ENCODE results near the gene CELSR1. TPM values are rescaled to one million over a fixed set of nuclear protein-coding genes. Genes with fewer than 3 reads are reported as not detected.

The CELSR1 gene
- total RNA-seq, 1 donor from 2014 or later: 18.8 TPM

- no peaks in the 10 kb centered on the region for H3K4me1 Mint-ChIP-seq
- no peak for TF ChIP-seq CTCF (IDR thresholded peaks at IDR 0.05; ENCODE audit: unreplicated experiment)
- H3K4me3 Mint-ChIP-seq: no peak overlapping the region
- H3K36me3 Mint-ChIP-seq: peaks cover 21% of the 10 kb centered on the region
- no peaks in the 10 kb centered on the region for H3K9me3 Mint-ChIP-seq
- no peak overlapping the region for H3K27ac Mint-ChIP-seq
- no peaks in the 10 kb centered on the region for H3K27me3 Mint-ChIP-seq (ENCODE audit: low read depth)
- DNase-seq (ENCODE audit: low spot score in 2 of 2, unreplicated experiment in 2 of 2): no peak
These were observed 216.6 kb downstream of the CELSR1 start for GRCh38 chr22:46320716-46321386.

- H3K27ac Mint-ChIP-seq: no peak overlapping the region
- H3K4me1 Mint-ChIP-seq: no peaks in the 10 kb centered on the region
- no peaks in the 10 kb centered on the region for H3K9me3 Mint-ChIP-seq
- H3K36me3 Mint-ChIP-seq: peaks cover 21% of the 10 kb centered on the region
- no peak for DNase-seq (ENCODE audit: low spot score in 2 of 2, unreplicated experiment in 2 of 2)
- no peaks in the 10 kb centered on the region for H3K27me3 Mint-ChIP-seq (ENCODE audit: low read depth)
- no peak for TF ChIP-seq CTCF (IDR thresholded peaks at IDR 0.05; ENCODE audit: unreplicated experiment)
- H3K4me3 Mint-ChIP-seq: no peak overlapping the region
These were observed 217.2 kb downstream of the CELSR1 start for GRCh38 chr22:46320166-46320710.

- TF ChIP-seq CTCF (IDR thresholded peaks at IDR 0.05; ENCODE audit: unreplicated experiment): no peak
- no peaks in the 10 kb centered on the region for H3K27me3 Mint-ChIP-seq (ENCODE audit: low read depth)
- peaks cover 21% of the 10 kb centered on the region for H3K36me3 Mint-ChIP-seq
- H3K27ac Mint-ChIP-seq: no peak overlapping the region
- H3K4me3 Mint-ChIP-seq: no peak overlapping the region
- no peaks in the 10 kb centered on the region for H3K9me3 Mint-ChIP-seq
- H3K4me1 Mint-ChIP-seq: no peaks in the 10 kb centered on the region
- DNase-seq (ENCODE audit: low spot score in 2 of 2, unreplicated experiment in 2 of 2): no peak
These were observed 218.1 kb downstream of the CELSR1 start for GRCh38 chr22:46319319-46319718.

- Mint-ChIP-seq H3K36me3 (peaks cover 21% of the 10 kb centered on the region), H3K27me3 (ENCODE audit: low read depth) (no peaks in the 10 kb centered on the region), H3K9me3 (no peaks in the 10 kb centered on the region), H3K27ac (no peak overlapping the region), H3K4me1 (no peaks in the 10 kb centered on the region), H3K4me3 (no peak overlapping the region)
- no peak for TF ChIP-seq CTCF (IDR thresholded peaks at IDR 0.05; ENCODE audit: unreplicated experiment)
- no peak for DNase-seq (ENCODE audit: low spot score in 2 of 2, unreplicated experiment in 2 of 2)
These were observed 218.8 kb downstream of the CELSR1 start for GRCh38 chr22:46318576-46318975.

GRCh38 chr22:46317646-46318045 is 219.8 kb downstream of the CELSR1 start:
- Mint-ChIP-seq H3K27ac (no peak overlapping the region), H3K36me3 (peaks cover 21% of the 10 kb centered on the region), H3K4me1 (no peaks in the 10 kb centered on the region), H3K27me3 (ENCODE audit: low read depth) (no peaks in the 10 kb centered on the region), H3K4me3 (no peak overlapping the region), H3K9me3 (no peaks in the 10 kb centered on the region)
- no peak for DNase-seq (ENCODE audit: low spot score in 2 of 2, unreplicated experiment in 2 of 2)
- TF ChIP-seq CTCF (IDR thresholded peaks at IDR 0.05; ENCODE audit: unreplicated experiment): no peak
